CD4-positive, alpha-beta T cell treated with Interleukin-17A for 1 hour (primary cell): Measurements from ENCODE around the gene CAPZA1.

Experiments
- DNase-seq: peaks from one replicate; pipeline ENCODE4 v3.0.0-alpha.2; 2020

The CAPZA1 gene

GRCh38 chr1:112717263-112717873 is 97.7 kb downstream of the CAPZA1 start:
- no peak for DNase-seq

GRCh38 chr1:112718691-112719418 is 99.2 kb downstream of the CAPZA1 start:
- DNase-seq: peak; percentile 74

GRCh38 chr1:112719706-112720105 is 100.1 kb downstream of the CAPZA1 start:
- no peak for DNase-seq

- no peak for DNase-seq
Observed at GRCh38 chr1:112720800-112721199, 101.2 kb downstream of the CAPZA1 start.
